ENCODE data around the gene ITSN2. TPM values are rescaled to one million over a fixed set of nuclear protein-coding genes. Genes with fewer than 3 reads are reported as not detected.

Gene ITSN2
- total RNA-seq, 1 experiment from 2014 or later: 19.8 TPM

- H3K27me3 Mint-ChIP-seq (ENCODE audit: low read depth): peaks cover 7% of the 10 kb centered on the region
- ChIA-PET CTCF (no interaction called here), POLR2A (no interaction called here)
- H3K4me3 Mint-ChIP-seq: no peak overlapping the region
- peaks cover 4% of the 10 kb centered on the region for H3K9me3 Mint-ChIP-seq
- DNase-seq (ENCODE audit: low spot score) (no peak), ATAC-seq (no peak)
- H3K27ac Mint-ChIP-seq: no peak overlapping the region
- peaks cover 3% of the 10 kb centered on the region; the same call in 1 of the 2 replicates for H3K36me3 Mint-ChIP-seq
- TF ChIP-seq ZNF138 (CRISPR knock-in tag; conservative IDR thresholded peaks at IDR 0.05) (no peak), ZNF396 (CRISPR knock-in tag; IDR thresholded peaks at IDR 0.05; ENCODE audit: borderline replicate concordance) (no peak), MAX (CRISPR knock-in tag; IDR thresholded peaks at IDR 0.05) (no peak), JAZF1 (CRISPR knock-in tag; IDR thresholded peaks at IDR 0.05) (no peak), STAT6 (CRISPR knock-in tag; conservative IDR thresholded peaks at IDR 0.05; ENCODE audit: low read depth) (no peak), ZNF121 (CRISPR knock-in tag; IDR thresholded peaks at IDR 0.05) (no peak), CREB1 (CRISPR knock-in tag; IDR thresholded peaks at IDR 0.05) (no peak), NFATC4 (CRISPR knock-in tag; IDR thresholded peaks at IDR 0.05) (no peak), SMAD3 (CRISPR knock-in tag; IDR thresholded peaks at IDR 0.05; ENCODE audit: borderline replicate concordance) (no peak), ATF2 (CRISPR knock-in tag; IDR thresholded peaks at IDR 0.05; ENCODE audit: borderline replicate concordance, low read depth) (no peak), SMAD4 (CRISPR knock-in tag; IDR thresholded peaks at IDR 0.05) (no peak), GRHL2 (CRISPR knock-in tag; IDR thresholded peaks at IDR 0.05; ENCODE audit: insufficient replicate concordance, severe bottlenecking) (no peak), ETV6 (CRISPR knock-in tag; IDR thresholded peaks at IDR 0.05) (no peak), GABPB1 (CRISPR knock-in tag; IDR thresholded peaks at IDR 0.05) (no peak), ZNF416 (CRISPR knock-in tag; IDR thresholded peaks at IDR 0.05) (no peak), ZNF425 (CRISPR knock-in tag; conservative IDR thresholded peaks at IDR 0.05) (no peak), GTF2I (CRISPR knock-in tag; conservative IDR thresholded peaks at IDR 0.05) (no peak), MYBL2 (CRISPR knock-in tag; IDR thresholded peaks at IDR 0.05) (no peak), RELA (CRISPR knock-in tag; IDR thresholded peaks at IDR 0.05; ENCODE audit: borderline replicate concordance) (no peak)
- peaks cover 10% of the 10 kb centered on the region for H3K4me1 Mint-ChIP-seq
These were observed 5.9 kb downstream of the ITSN2 start for GRCh38 chr2:24354395-24354794.

- Mint-ChIP-seq H3K4me3 (no peak overlapping the region), H3K4me1 (peaks cover 6% of the 10 kb centered on the region), H3K27ac (no peak overlapping the region), H3K9me3 (peaks cover 4% of the 10 kb centered on the region), H3K36me3 (peaks cover 3% of the 10 kb centered on the region; the same call in 1 of the 2 replicates), H3K27me3 (ENCODE audit: low read depth) (peaks cover 3% of the 10 kb centered on the region)
- DNase-seq (ENCODE audit: low spot score): no peak
- POLR2A ChIA-PET: no interaction called here
- CTCF ChIA-PET: no interaction called here
- TF ChIP-seq PRDM15 (CRISPR knock-in tag; IDR thresholded peaks at IDR 0.05): no peak
- TF ChIP-seq MYBL2 (CRISPR knock-in tag; IDR thresholded peaks at IDR 0.05): no peak
- ATAC-seq: no peak
These were observed 6.4 kb downstream of the ITSN2 start for GRCh38 chr2:24353973-24354372.

Data from WTC11 (cell line).